ENCODE measurements around the gene TLR7. TPM values are rescaled to one million over a fixed set of nuclear protein-coding genes. Genes with fewer than 3 reads are reported as not detected.

Gene TLR7
- total RNA-seq (2016; rRNA removed; fragmentation: Illumina TruSeq; extraction: Trizol) (not detected in 2 replicates), polyA plus RNA-seq (2011; rRNA removed) (not detected in 2 replicates), polyA minus RNA-seq (2011; rRNA and poly(A)+ RNA removed; ENCODE audit: low replicate concordance) (not detected in 2 replicates), Bru-seq, nascent RNA (percentile 15 among the genes with signal in this experiment), BruChase-seq, experiment 1, labeled RNA remaining after a 6-hour chase (percentile 18 among the genes with signal in this experiment), BruChase-seq, experiment 2, labeled RNA remaining after a 2-hour chase (percentile 16 among the genes with signal in this experiment)
- total RNA-seq (2016; cell fraction: cytosol; rRNA removed; fragmentation: Illumina TruSeq; extraction: Trizol; ENCODE audit: low read depth): not detected in 2 replicates
- total RNA-seq (2016; cell fraction: insoluble cytoplasmic fraction; rRNA removed; fragmentation: Illumina TruSeq; extraction: Trizol): not detected in 2 replicates
- not detected in 2 replicates for total RNA-seq (2016; cell fraction: membrane; rRNA removed; fragmentation: Illumina TruSeq; extraction: Trizol)
- not detected in 2 replicates for total RNA-seq (2016; cell fraction: nucleus; rRNA removed; fragmentation: Illumina TruSeq; extraction: Trizol)
- polyA plus RNA-seq (2011; cell fraction: cytosol; rRNA removed): not detected in 2 replicates
- polyA plus RNA-seq (2011; cell fraction: nucleus; rRNA removed): not detected in 2 replicates
- polyA plus RNA-seq (2012): not detected in 2 replicates
- polyA plus RNA-seq (2016; cell fraction: cytosol; fragmentation: Illumina TruSeq; extraction: Trizol; ENCODE audit: low read depth): not detected in 2 replicates
- not detected in 2 replicates for polyA plus RNA-seq (2016; cell fraction: insoluble cytoplasmic fraction; fragmentation: Illumina TruSeq; extraction: Trizol; ENCODE audit: low read depth)
- not detected in 2 replicates for polyA plus RNA-seq (2016; cell fraction: membrane; fragmentation: Illumina TruSeq; extraction: Trizol; ENCODE audit: low read depth)
- polyA plus RNA-seq (2016; cell fraction: nucleus; fragmentation: Illumina TruSeq; extraction: Trizol; ENCODE audit: insufficient read depth, low read depth): not detected in 2 replicates
- not detected in 2 replicates for polyA minus RNA-seq (2011; cell fraction: cytosol; rRNA and poly(A)+ RNA removed)
- not detected in 2 replicates for polyA minus RNA-seq (2011; cell fraction: nucleus; rRNA and poly(A)+ RNA removed)
- long read RNA-seq, experiment 1: 0 reads
- long read RNA-seq, experiment 2: 0 reads

DNA sequence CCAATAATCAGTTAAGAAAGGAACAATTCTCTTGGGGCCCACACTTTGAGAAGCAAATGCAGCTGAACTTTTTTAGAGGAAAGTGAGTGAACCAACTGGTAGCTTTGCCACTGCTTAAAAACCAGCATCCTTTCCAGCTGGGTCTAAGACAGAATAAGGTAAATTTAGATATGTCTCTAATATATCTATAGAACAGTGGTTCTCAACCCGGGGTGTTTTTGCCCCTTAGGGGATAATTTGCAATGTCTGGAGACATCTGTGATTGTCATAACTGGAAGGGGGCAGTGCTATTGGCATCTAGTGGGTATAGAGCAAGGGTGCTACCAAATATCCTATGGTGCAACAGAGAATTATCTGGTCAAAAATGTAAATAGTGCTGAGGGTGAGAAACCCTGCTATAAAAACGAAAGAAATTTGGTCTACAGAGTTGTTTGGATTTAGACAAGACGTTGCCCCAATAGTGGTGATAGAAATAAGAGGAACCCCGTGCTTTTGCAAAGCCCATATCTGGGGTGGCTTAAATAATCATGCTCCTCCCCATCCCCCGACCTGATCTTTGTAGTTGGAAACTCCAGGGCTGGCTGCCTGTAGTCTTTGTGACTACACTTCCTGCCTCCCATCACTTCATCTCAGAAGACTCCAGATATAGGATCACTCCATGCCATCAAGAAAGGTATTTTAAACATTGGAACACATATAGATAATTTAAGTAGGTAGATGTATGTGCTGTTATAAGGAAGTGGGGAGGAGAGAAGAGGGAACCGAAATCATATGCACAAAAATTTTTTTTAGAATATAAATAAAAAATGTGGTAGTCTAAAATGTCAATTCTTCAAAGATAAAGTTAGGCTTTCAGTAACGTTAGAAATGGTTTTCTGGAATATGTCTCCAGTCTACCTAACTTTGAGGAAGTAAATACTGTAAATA, at the start of gene TLR7:
TSS of gene TLR7 (plus strand) at position 622 of the 927 bp plus-strand sequence. CDS start 507 bp downstream, outside the sequence.
- H3K36me3 ChIP-seq (replicated peaks in 1 of 2; ENCODE audit: control insufficient read depth in 1 of 2, insufficient read depth in 2 of 2, low read length in 2 of 2): no peaks in the 10 kb centered on the region
- TF ChIP-seq ZNF7 (CRISPR knock-in tag; IDR thresholded peaks at IDR 0.05): no peak
- no peak for TF ChIP-seq ZNF343 (CRISPR knock-in tag; IDR thresholded peaks at IDR 0.05)
- no peak for TF ChIP-seq ZNF17 (CRISPR knock-in tag; IDR thresholded peaks at IDR 0.05)
- TF ChIP-seq ZNF264 (CRISPR knock-in tag; IDR thresholded peaks at IDR 0.05): no peak
- no peak for TF ChIP-seq NCOA5 (CRISPR knock-in tag; IDR thresholded peaks at IDR 0.05)
- no peak for TF ChIP-seq U2AF2 (IDR thresholded peaks at IDR 0.05; ENCODE audit: low read depth, low read length)
- no peak for TF ChIP-seq PRPF4 (IDR thresholded peaks at IDR 0.05; ENCODE audit: low read depth, low read length, poor library complexity, severe bottlenecking)
- TF ChIP-seq, protein P1, sequence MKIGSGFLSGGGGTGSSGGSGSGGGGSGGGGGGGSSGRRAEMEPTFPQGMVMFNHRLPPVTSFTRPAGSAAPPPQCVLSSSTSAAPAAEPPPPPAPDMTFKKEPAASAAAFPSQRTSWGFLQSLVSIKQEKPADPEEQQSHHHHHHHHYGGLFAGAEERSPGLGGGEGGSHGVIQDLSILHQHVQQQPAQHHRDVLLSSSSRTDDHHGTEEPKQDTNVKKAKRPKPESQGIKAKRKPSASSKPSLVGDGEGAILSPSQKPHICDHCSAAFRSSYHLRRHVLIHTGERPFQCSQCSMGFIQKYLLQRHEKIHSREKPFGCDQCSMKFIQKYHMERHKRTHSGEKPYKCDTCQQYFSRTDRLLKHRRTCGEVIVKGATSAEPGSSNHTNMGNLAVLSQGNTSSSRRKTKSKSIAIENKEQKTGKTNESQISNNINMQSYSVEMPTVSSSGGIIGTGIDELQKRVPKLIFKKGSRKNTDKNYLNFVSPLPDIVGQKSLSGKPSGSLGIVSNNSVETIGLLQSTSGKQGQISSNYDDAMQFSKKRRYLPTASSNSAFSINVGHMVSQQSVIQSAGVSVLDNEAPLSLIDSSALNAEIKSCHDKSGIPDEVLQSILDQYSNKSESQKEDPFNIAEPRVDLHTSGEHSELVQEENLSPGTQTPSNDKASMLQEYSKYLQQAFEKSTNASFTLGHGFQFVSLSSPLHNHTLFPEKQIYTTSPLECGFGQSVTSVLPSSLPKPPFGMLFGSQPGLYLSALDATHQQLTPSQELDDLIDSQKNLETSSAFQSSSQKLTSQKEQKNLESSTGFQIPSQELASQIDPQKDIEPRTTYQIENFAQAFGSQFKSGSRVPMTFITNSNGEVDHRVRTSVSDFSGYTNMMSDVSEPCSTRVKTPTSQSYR (CRISPR knock-in tag; IDR thresholded peaks at IDR 0.05; ENCODE audit: borderline replicate concordance): no peak
- no peak for TF ChIP-seq ZNF383 (CRISPR knock-in tag; IDR thresholded peaks at IDR 0.05; ENCODE audit: borderline replicate concordance)
- TF ChIP-seq KLF16 (CRISPR knock-in tag; IDR thresholded peaks at IDR 0.05): no peak
- TF ChIP-seq ZBTB46 (CRISPR knock-in tag; IDR thresholded peaks at IDR 0.05; ENCODE audit: borderline replicate concordance): no peak
- TF ChIP-seq GABPB1 (CRISPR knock-in tag; IDR thresholded peaks at IDR 0.05): no peak
- no peak for TF ChIP-seq NFRKB (IDR thresholded peaks at IDR 0.05)
- no peak for TF ChIP-seq HNRNPL (IDR thresholded peaks at IDR 0.05; ENCODE audit: low read depth, low read length)
- ChIA-PET POLR2A (no interaction called here), CTCF (ENCODE audit: low intra/inter-chr PET ratio, low total read pairs) (no interaction called here)
- no peak within 1 kb of the TSS for H2AFZ ChIP-seq (ENCODE audit: low read length)
- in situ Hi-C loops (cut with HindIII; ENCODE audit: extremely low pct_ligation_motif_present, low pct_unique_long_range_greater_than_20kb) (no loop called here), intact Hi-C loops (cut with micrococcal nuclease; ENCODE audit: unreplicated experiment) (no loop called here)
- no peak within 1 kb of the TSS for H3K9ac ChIP-seq (ENCODE audit: insufficient read depth, low read depth, low read length)
- H3K9me3 ChIP-seq (ENCODE audit: low read length): no peaks in the 10 kb centered on the region
- no peaks in the 10 kb centered on the region for H3K79me2 ChIP-seq (ENCODE audit: insufficient read depth, low read length)
- H3K4me2 ChIP-seq (ENCODE audit: low read depth, low read length): no peak within 1 kb of the TSS
- WGBS (ENCODE audit: low lambda C conversion rate): 1% methylated on average over 7 of the region's 7 CpGs
- no TSS peak for BruUV-seq (replicated peaks)
- no peaks in the 10 kb centered on the region for H3K27me3 ChIP-seq (ENCODE audit: control insufficient read depth in 1 of 2, insufficient read depth in 2 of 2, low read length in 2 of 2)
- FAIRE-seq (no peak), DNase-seq (ENCODE audit: low spot score) (no peak), ATAC-seq (no peak)
- no peaks in the 10 kb centered on the region for H3K4me1 ChIP-seq (ENCODE audit: insufficient read depth, low read length)
- no peaks in the 10 kb centered on the region for H4K20me1 ChIP-seq (ENCODE audit: insufficient read depth, low read length)
- H3K4me3 ChIP-seq (replicated peaks in 1 of 3; ENCODE audit: insufficient read depth in 1 of 3, low read depth in 2 of 3, low read length in 3 of 3): no peak within 1 kb of the TSS
- H3K27ac ChIP-seq (ENCODE audit: extremely low read length, insufficient read depth, low read length): no peak within 1 kb of the TSS

All from HepG2 (cell line).